Colonic mucosa (tissue), 4 donors: ENCODE results near the gene TSPAN16. TPM values are rescaled to one million over a fixed set of nuclear protein-coding genes. Genes with fewer than 3 reads are reported as not detected.

Experiments
- DNase-seq: peaks from one replicate; pipeline ENCODE4 v3.0.0-alpha.2; 2020
- H3K27ac ChIP-seq: fragments of 200-600 bp; one replicate; pipeline ENCODE4 v1.8.0; 2021
- H3K27me3 ChIP-seq: fragments of 200-600 bp; one replicate; pipeline ENCODE4 v1.8.0; 2021
- H3K36me3 ChIP-seq: fragments of 200-600 bp; one replicate; pipeline ENCODE4 v1.8.0; 2021
- H3K4me1 ChIP-seq: fragments of 200-600 bp; one replicate; pipeline ENCODE4 v1.8.0; 2021; ENCODE audit warnings: mild to moderate bottlenecking
- H3K4me3 ChIP-seq: fragments of 200-600 bp; one replicate; pipeline ENCODE4 v1.8.0; 2021
- H3K9ac ChIP-seq, 2 donors: one replicate each; pipeline ENCODE4 v1.7.0; 2013; ENCODE audit warnings: control low read depth in 2 of 2, low read depth in 2 of 2, low read length in 2 of 2
- H3K9me3 ChIP-seq: fragments of 200-600 bp; one replicate; pipeline ENCODE4 v1.8.0; 2021
- CTCF ChIP-seq: fragments of 200-600 bp; IDR thresholded peaks from one replicate; pipeline ENCODE4 v1.8.0; 2022; ENCODE audit warnings: antibody characterized with exemption, mild to moderate bottlenecking
- intact Hi-C: fragments of 100-400 bp; cut with DNase I; formaldehyde crosslinking; loops from one replicate; pipeline ENCODE4 v1.14.1; 2022
- total RNA-seq, 2 donors: library from RNA; stranded (reverse); fragmentation: NEBNext Ultra II Directional in 1 of 2; extraction: Animal tissue kit (Norgen Biotek cat#: 25700) in 1 of 2; gene quantifications; one replicate each; pipeline ENCODE4 v1.2.1, GENCODE V29; 2021
- donor health status: healthy.
- donor health status: DM: no; HTN: no; CAD: no.
- donor health status: DM: no; HTN: no; CAD: no.

The TSPAN16 gene
- total RNA-seq, 2 donors from 2014 or later, result not detected

- peak overlapping the region; percentile 28 for H3K27ac ChIP-seq
- peaks cover 6% of the 10 kb centered on the region for H3K4me1 ChIP-seq
- H3K27me3 ChIP-seq, result no peaks in the 10 kb centered on the region
- peak; percentile 34 for DNase-seq
- H3K4me3 ChIP-seq, result no peak overlapping the region
- H3K9ac ChIP-seq, result no peak overlapping the region
- H3K36me3 ChIP-seq, result no peaks in the 10 kb centered on the region
- no peak for TF ChIP-seq CTCF
- no peaks in the 10 kb centered on the region for H3K9me3 ChIP-seq
- intact Hi-C loops, result no loop called here
These were observed 27.1 kb upstream of the TSPAN16 start for GRCh38 chr19:11268783-11269267.

- Histone ChIP-seq H3K27me3 (no peaks in the 10 kb centered on the region), H3K9ac (no peak overlapping the region), H3K27ac (peak overlapping the region; percentile 28), H3K4me1 (peaks cover 6% of the 10 kb centered on the region), H3K4me3 (no peak overlapping the region), H3K36me3 (no peaks in the 10 kb centered on the region), H3K9me3 (no peaks in the 10 kb centered on the region)
- intact Hi-C loops, result no loop called here
- no peak for DNase-seq
- TF ChIP-seq CTCF, result no peak
These were observed 26.6 kb upstream of the TSPAN16 start for GRCh38 chr19:11269408-11269807.

GRCh38 chr19:11273296-11273695 lies 22.7 kb upstream of the TSPAN16 start:
- H3K36me3 ChIP-seq, result no peaks in the 10 kb centered on the region
- intact Hi-C loops, result no loop called here
- DNase-seq, result no peak
- no peak overlapping the region for H3K9ac ChIP-seq
- TF ChIP-seq CTCF, result no peak
- no peak overlapping the region for H3K4me3 ChIP-seq
- no peaks in the 10 kb centered on the region for H3K9me3 ChIP-seq
- no peaks in the 10 kb centered on the region for H3K4me1 ChIP-seq
- H3K27me3 ChIP-seq, result no peaks in the 10 kb centered on the region
- H3K27ac ChIP-seq, result no peak overlapping the region

GRCh38 chr19:11273989-11274388 lies 22.0 kb upstream of the TSPAN16 start:
- Histone ChIP-seq H3K4me1 (no peaks in the 10 kb centered on the region), H3K27ac (no peak overlapping the region), H3K9ac (no peak overlapping the region), H3K9me3 (no peaks in the 10 kb centered on the region), H3K36me3 (no peaks in the 10 kb centered on the region), H3K27me3 (no peaks in the 10 kb centered on the region), H3K4me3 (no peak overlapping the region)
- no peak for DNase-seq
- intact Hi-C loops, result no loop called here
- no peak for TF ChIP-seq CTCF

- TF ChIP-seq CTCF, result no peak
- Histone ChIP-seq H3K4me3 (no peak overlapping the region), H3K27ac (no peak overlapping the region), H3K9ac (no peak overlapping the region), H3K9me3 (no peaks in the 10 kb centered on the region), H3K27me3 (no peaks in the 10 kb centered on the region), H3K4me1 (no peaks in the 10 kb centered on the region), H3K36me3 (no peaks in the 10 kb centered on the region)
- no peak for DNase-seq
- intact Hi-C loops, result no loop called here
These were observed 21.4 kb upstream of the TSPAN16 start for GRCh38 chr19:11274533-11275086.
